HG02678 (cell line): ENCODE data around the gene TNIP1.
A peak's percentile ranks its signal among the peaks of the same experiment; 100 is the strongest.

Source experiments
- ATAC-seq: cut with Tn5 transposase; IDR thresholded peaks from one replicate; pipeline ENCODE4 v1.9.1; 2021; ENCODE audit warnings: mild to moderate bottlenecking, moderate library complexity; ENCODE audit not compliant: unreplicated experiment

The TNIP1 gene

DNA sequence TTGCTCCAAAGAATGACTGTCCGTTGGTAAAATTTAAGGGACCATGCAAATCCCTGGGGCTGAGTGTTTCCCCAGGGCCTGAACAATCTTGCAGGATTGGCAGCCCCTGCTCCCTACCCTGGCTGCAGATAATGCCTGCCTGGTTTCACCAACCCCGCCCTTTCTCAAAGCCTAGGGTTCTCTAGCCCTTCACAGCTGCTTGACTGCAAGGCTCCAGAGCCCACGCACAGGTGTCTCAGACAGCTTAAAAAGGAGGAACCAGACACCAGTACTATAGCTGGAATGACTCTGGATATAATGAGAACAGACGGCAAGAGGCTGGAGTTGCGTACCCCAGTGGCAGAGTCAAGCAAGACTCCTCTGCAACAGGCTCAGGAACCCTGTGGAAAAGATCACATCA, 25.2 kb upstream of the TNIP1 start:
- ATAC-seq = no peak

DNA sequence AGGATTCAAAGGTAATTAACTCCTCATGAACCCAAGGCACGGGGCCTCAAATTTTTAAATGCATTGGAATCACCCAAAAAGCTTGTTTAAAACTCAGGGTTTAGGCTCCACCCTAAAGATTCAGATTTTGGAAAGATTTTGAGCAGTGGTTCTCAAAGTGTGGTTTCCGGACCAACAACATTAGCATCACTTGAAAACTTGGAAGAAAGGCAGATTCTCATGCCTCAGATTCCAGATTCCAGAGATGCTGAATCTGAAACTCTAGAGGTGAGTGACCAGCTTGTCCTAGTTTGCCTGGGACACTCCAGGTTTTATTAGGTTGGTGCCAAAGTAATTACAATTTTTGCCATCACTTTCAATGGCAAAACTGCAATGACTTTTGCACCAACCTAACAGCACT, 24.7 kb upstream of the TNIP1 start:
- no peak for ATAC-seq

DNA sequence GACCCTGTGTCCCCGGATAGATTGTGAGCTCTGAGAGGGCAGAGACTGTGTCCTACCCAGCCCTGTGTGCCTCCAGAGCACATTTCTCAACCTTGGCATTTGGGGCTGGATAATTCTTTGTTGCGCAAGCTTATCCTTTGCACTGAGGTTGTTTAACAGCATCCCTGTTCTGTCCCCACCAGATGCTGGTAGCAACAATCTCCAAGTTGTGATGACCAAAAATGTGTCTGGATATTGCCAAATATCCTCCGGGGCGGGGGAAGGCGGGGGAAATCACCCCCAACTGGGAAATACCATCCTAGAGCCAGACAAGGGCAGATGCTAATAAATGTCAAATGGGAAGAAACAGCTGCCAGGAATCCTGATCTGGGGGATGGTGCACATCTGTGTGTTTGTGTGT, 24.0 kb upstream of the TNIP1 start:
- no peak for ATAC-seq

DNA sequence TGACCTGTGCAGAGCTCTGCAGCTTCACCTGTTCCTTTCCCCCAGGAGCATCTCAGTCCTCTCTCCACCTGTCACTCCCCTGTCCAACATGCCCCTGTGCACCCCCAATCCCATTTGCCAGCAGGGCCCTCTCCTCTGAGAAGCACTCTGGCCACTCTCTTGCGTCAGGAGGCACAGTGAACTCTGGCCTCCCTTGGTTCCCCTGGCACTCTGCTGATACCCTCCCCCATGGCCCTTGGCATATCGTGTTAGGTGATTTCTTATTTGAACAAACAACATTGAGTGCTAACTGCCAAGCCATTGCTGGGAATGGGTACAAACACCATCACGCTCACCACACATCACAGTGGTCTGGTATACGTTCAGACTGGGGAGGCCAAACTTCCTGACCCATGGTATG, 20.9 kb upstream of the TNIP1 start:
- ATAC-seq = no peak

DNA sequence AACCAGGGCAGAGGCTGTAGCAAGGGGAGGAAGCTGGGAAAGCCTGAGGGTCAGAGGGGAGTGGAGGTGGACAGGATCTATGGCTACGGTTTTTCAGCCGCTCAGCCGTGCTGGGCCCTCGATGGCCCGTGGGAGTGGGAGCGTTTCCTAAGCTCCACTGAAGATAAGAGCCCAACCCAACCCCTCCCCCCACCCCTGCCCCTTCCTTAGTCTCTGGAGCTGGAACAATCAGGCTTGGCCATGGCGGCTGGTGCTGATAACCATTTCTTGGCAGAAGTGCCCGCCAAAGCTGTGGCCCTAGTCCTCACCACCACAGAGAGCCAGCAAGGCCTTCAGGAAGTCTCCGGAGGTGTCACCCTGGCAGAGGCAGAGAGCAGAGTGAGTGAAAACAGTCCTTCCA, 20.3 kb upstream of the TNIP1 start:
- ATAC-seq = no peak

DNA sequence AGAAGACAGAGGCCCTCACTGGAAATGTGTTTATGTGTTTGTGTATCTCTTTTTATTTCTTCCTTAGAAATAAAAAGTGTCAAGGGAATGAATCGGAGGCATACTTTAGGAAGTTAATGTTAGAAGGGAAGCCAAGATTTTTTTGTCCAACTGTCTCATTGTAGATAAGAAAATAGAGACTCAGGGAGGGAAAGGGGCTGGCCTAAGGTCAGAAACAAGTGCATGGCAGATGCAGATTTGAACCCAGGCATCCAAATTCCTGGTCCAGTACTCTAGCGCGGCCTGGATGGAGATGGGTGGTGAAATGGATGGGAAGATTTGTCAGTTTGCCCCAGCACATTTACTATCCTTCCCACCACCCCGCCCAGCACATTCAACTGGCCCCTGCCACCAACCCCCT, 19.8 kb upstream of the TNIP1 start:
- no peak for ATAC-seq

DNA sequence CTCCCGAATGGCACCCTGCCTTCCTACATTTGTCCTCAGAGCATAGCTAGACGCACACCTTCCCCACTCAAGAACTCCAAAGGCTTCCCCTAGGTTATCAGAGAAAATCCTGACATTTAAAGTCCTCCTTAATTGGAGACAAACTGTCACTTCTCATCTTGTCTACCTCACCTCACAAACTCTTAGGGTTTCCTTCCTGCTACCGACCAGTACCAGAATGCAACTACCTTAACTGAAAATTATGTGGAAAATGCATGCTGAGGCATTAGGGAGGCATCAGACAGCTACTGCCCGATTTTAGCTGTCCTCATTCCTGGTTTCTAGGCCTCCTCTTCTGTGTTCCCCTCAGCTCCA, 17.9 kb upstream of the TNIP1 start:
- ATAC-seq = no peak

DNA sequence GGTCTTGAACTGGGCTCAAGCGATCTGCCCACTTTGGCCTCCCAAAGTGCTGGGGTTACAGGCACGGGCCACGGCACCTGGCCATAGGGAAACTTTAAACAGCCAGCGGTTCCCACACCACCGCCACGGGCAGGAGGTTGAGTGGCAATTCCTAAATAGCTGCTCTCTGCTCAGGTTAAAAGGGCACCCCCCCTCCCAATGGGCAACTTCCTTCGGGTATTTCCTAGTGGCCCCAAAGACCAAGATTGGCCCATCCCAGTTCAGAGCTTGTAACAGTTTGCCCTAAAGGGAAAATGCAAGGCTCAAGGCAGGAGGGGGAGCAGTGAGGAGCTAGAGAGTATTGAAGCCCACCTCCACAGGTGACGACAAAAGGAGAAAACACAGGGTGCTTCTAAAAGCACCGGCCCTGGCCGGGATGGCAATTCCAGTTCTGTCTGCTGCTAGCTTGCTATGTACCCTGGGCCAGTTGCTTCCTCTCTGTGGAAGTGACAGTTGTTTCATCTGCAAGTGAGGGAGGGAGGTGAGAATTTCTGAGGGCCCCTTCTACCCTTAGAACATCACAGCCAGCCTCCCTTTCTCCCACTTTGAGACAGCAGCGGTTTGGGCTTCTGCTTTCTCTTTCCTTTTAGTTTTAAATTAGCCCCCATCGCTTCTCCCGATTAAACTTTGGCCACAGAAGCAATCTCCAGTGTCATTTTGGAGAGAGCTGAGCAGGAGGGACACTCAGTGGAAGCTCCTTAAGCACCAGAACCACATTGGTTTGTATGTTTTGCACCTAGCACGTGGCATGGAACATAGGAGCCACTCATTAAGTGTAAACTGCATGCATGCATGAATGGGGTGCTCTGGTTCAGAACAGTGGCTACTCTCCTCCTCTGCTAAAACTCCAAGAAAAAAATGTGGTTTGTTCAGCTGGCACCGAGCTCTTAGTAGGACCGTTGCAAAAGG, 17.3 kb upstream of the TNIP1 start:
- peak; percentile 48 for ATAC-seq

DNA sequence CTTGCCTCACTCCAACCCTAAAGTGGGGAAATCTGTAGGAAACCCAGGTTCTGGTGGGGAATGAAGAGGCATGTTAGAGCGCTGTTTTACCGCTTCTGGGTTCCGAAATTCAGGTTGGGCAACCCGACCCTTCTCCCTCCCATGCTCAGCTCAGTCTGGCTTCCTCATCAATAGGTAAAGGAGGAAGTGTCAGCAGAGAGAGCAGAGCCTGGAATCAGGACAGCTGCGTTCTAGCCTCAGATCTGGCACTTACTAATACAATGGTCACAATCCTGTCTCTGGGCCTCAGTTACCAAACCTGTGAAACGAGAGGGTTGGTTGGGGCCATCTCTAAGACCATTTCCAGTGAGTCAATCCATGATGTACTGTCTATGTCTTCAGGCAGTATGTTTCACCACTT, 16.2 kb upstream of the TNIP1 start:
- no peak for ATAC-seq

DNA sequence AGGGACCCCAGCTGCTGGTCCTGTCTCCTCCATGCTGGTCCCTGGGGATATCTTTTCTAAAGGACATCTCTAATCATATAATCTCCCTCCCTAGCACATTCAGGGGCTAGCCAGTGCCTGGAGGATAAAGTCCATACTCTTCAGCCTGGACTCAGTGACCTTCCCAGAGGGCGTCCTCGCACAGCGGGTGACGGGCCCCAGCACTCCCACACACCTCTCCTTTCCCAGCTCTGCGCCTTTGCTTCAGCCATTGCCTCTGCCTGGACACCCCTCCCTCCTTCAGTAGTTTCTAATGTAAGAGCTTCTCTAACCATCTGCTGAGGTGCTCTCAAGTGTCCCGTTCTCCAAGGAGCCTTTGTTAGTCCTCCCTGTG, 15.2 kb upstream of the TNIP1 start:
- ATAC-seq = no peak

DNA sequence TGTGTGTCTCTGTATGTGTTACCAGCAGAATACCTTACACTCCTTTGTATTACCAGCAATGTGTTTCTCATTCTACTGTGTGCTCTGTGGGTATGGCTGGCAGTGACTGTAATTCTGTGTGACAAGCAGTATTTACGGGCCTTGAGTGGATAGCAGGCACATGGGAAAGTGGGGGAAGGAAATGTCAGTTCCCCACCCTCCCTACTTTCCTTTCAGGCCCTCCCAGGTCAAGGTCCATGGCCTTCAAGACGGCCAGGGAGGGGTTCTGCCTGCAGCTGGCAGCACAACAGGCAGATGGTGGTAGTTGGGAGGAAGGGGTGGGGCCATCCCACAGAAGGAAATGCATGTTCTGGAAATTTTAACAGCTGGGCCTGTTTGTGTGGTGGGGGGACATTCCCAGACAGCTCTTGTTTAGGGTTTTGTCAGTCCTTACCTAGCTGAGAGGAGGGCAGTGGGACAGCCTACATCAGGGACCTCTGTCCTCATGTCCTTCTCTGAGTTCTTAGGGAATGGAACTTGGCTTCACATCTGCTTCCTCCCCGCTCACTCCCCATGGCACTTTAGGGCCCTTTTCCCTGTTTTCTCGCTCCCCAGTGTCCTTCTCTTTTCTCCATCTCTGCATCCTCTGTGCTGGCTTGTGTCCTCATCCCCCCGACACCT, 14.6 kb upstream of the TNIP1 start:
- no peak for ATAC-seq

DNA sequence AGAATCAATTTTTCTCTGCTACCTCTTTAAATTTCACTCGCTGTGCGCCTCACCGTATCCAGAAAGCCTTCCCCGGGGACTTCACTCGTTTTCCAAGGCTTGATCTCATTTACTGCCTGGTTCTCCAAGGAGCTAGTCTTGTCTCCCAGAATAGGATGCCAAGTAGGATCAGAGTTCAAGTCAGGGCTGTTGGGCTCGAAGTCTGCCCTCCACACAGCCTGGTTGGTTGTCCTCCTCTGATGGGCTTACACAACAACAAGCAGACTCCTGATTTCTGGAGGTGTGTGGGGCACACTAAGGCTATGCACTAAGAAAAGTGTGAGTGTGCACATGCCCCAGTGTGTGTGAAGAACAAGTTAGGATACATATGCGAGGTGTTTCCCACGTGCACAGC, 14.0 kb upstream of the TNIP1 start:
- ATAC-seq = no peak

DNA sequence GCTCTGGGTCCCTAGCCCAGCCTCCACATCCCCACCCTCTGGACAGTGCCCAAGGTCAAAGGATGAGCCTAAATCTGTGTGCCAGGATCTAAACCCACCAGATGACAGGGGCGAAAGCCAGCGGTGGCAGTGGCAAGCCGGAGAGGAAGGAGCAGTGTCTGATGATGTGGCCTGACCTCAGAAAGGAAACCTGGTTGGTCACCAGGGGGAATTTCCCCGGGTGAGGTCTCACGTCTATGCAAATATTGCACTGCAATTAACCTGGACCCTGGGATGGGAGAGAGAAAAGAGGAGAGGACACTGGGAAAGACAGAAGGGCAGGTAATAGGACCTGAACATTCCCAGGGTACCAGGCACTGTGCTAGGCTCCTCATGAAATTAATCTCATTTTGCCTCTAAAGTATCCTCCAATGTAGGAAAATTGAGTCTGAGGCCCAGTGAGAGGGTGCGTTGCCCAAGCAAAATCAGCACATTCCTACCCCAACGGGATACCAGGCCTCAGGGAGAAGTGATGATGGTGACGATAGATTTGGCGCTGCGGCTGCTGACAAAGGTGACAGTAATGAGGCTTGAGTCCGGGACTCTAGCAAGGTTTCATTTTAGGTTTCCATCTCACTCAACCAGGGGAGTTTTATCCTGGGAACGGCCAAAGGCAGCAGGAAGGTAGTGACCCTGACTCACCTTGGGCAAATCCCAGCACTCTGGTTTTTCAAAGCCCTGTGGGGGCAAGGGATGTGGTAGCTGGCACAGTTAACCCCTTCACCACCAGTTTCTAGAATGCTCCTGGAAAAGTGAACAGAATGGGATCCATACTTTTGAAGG, 13.4 kb upstream of the TNIP1 start:
- peak; percentile 75 for ATAC-seq

DNA sequence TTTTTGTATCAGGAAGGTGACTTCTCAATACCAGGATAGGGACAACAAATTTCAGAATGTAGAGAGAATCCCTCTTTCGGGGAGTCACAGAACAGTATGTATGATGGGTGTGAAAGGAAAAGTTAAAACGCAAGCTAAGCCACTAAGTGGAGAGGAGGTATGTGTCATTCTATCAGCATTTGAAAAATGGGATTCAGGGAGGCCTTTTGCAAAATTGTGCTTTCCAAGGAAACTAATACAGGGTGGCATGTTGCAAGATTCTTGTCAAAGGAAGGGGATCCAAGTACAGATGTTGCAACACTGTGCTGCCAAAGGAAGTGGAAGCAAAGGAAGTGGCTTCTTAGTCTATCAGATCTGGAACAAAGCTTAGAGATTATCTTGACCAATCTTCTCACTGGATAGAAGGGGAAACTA, 12.6 kb upstream of the TNIP1 start:
- ATAC-seq = no peak

DNA sequence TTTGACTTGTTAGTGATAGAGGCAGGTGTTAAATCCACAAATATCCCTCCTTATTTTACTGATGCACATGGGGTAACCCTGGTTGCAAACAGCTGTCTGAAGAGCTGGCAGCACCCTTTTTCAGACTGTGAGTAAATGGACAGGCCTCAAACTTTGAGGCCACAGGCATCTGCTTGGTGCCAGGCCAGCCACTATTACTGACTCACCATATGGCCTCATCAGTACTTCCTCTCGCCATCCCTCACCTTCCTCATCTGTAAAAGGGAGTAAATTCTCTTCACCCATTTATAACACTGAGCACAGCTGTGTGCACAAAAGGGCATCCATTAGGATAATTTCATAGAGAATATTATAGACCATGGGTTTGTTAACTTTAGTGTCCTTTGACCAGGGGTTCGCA, 11.9 kb upstream of the TNIP1 start:
- ATAC-seq = no peak

DNA sequence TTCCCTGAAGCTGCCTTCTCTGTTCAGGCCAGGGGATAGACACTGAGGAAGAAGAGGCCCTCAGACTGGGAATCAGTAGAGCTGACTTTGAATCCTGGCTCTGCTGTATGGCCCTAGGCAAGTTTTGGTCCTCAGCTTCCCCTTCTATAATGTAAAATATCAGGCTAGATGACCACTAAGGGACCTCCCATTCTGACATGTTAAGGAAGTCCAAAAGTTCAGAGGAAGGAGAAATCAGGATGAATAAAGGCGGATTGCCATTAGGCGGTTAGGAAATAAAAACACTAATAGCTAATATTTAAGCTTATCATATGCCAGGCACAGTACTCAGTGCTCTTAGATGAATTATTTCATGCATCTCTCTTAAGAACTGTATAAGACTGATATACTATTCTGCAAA, 8.9 kb upstream of the TNIP1 start:
- ATAC-seq = no peak

DNA sequence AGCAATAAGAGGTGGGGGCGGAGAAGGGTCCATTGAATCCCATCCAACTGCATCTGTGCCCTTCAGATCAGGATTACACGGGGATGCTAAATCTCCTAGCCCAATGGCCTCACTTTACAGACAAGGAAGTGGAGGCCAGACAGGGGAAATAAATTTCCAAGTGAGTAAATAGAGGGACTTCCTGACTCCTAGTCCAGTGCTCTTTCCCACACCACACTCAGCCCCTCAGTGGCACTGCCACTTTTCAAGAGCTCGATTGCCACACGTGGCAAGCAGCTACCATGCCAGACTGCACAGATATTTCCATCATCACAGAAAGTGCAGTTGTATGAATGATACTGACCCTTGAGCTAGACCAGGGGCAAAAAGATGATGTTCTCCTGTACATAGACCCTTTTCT, 8.2 kb upstream of the TNIP1 start:
- ATAC-seq = no peak

DNA sequence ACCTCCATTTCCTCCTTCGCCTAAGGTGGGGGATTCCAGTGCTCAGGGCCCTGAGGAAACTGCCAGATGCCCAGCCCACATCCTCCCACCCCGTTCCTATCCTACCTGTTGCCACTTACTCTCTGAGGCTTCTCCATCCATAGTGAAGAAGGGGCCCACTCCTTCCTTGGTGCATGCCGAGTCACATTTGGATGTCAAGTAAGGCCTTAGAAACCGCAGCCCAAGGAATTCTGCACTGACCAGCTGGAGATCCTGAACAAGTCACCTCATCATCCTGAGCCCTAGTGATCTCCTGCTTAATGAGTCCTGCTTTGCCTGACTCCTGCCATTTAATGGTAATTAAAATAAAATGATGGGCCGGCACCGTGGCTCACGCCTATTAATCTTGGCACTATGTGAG, 6.7 kb upstream of the TNIP1 start:
- ATAC-seq = no peak

DNA sequence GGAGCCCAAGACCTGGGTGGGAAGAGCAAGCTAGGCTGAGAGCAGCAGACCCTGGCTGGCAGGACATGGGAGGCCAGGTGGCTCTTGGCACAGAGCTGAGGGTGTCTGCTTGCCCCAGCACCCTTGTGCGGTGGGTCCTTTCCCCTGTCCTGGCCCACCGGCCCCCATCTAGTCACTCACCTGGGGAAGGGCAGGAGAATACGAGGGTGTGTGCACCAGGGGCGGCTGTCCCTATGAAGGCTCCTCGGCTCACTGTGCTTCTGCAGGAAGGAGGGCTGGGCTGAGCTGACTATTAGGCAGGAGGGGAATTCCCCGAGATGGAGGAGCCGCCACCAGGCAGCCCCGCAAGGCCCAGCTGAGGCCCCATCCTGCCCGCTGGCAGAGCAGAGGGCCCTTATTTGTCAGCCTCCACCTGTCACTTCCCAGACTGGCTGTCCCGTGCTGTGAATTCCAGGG, 6.1 kb upstream of the TNIP1 start:
- ATAC-seq = peak; percentile 82

DNA sequence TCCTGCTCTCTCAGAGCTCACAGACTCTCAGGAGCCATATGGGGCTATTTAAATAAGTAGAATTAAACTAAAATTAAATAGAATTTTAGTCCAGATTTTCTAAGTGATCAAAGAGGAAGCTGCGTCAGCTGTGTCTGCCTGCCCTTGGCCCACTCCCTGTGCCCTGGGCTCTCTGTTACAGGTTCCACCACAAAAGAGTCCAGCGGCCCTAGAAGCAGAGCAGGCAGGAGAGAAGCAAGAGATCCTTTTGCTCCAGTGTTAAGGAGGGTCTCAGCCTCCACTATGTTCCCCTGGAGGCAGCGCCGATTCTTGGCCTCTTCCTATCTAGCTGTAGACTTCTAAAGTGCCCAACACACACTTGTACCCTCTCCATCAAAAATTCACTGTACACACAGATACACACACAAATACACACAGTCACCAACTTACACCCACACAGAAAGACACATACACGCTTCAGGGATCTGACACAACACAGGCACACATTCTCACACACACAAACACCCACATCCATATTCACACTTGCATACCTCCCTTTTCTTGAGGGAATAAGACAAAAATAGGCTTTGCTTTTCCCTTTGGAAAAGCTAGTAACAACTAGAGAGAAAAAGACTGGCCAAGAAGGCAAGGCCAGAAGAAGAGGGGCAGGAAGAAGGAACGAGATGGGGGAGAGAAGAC, 5.5 kb upstream of the TNIP1 start:
- ATAC-seq = no peak

DNA sequence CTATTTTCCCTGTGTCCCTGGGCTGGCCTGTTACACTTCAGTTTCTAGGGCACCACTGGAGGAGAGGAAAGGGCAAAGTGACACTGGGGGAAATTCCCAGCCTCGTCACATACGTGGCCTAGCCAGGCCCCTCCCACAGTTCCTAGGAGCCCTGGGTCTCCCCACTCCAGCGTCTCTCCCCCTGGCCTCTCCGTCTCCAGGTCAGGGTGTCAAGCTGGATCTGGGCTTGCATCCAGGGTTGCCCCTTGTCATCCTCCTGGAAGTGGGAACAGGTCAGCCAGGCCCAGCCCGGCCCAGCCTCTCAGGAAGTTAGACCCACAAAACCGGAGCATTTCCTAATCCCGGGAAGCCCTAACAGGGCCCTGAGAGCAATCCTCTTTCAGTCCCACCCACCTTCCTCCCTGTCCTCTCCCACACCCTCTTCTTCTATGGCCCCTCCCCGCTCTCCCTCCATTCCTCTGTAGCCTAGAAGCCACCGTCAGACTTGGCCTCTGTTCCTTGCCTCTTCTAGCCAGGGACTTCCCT, 4.7 kb upstream of the TNIP1 start:
- ATAC-seq = no peak
